Ramos (cell line): ENCODE results near the gene PRUNE2.

Experiments
- in situ Hi-C: fragments of 300-500 bp; cut with MboI; formaldehyde crosslinking; loops from one replicate; pipeline ENCODE4 v1.14.3; 2022; ENCODE audit warnings: low sequenced_read_pairs; ENCODE audit not compliant: unreplicated experiment

Gene PRUNE2

GRCh38 chr9:76592091-76592973, 313.6 kb downstream of the PRUNE2 start:
- in situ Hi-C loops: no loop called here

- in situ Hi-C loops: no loop called here
Measured at GRCh38 chr9:76591256-76591950, 314.5 kb downstream of the PRUNE2 start.

- in situ Hi-C loops: no loop called here
Measured at GRCh38 chr9:76588316-76588715, 317.6 kb downstream of the PRUNE2 start.

GRCh38 chr9:76586390-76587314, 319.3 kb downstream of the PRUNE2 start:
- in situ Hi-C loops: no loop called here

DNA sequence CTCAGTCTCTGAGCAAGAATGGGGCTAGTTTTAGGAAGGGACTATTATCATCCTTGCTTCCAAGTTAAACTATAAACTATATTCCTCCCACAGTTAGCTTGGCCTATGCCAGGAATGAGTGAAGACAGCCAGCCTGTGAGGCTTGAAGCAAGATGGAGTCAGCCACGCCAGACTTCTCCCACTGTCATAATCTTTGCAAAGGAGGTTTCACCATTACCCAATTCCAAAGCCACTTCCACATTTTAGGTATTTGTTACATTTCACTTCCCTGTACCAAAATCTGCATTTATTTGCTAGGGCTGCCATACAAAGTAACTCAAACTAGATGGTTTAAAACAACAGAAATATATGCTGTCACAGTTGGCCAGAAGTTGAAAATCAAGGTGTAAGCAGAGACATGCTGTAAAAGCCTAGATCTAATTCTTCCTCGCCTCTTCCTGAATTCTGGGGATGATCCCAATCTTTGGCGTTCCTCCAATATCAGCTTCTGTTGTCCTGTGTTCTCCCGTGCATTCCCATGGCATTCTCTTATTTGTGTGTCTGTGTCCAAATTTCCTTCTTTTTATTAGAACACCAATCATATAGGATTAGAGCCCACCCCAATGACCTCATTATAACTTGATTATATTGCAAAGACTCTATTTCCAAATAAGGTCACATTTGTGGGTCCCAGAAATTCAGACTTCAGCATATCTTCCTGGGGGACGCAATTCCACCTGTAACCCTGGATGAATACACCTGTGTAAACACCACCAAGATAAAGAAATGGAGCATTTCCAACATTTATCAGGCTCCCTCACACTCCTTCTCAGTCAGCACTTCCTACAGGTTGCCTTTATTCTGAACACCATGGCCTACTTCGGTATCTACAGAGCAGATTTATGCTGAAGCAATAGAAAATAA, 320.2 kb downstream of the PRUNE2 start:
- in situ Hi-C loops: no loop called here

GRCh38 chr9:76583256-76583655, 322.7 kb downstream of the PRUNE2 start:
- in situ Hi-C loops: no loop called here

DNA sequence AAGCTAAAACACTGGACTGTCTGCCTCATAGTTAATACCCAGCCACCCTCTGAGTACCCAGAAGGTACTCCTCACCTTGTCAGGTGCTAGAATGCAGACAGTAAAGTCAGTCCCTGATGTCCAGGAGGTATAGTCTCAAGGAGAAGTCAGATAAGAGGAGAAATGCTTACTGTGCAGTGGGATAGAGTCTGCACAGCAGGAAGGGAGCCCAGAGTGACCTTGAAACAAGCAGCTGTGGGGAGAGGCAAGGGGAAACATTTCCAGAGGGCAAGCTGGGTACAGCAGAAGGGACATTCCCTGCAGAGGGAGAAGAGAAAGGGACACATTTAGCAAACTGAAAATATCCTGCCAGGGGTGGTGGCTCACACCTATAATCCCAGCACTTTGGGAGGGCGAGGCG, 324.2 kb downstream of the PRUNE2 start:
- in situ Hi-C loops: no loop called here

GRCh38 chr9:76580820-76581219, 325.1 kb downstream of the PRUNE2 start:
- in situ Hi-C loops: no loop called here

DNA sequence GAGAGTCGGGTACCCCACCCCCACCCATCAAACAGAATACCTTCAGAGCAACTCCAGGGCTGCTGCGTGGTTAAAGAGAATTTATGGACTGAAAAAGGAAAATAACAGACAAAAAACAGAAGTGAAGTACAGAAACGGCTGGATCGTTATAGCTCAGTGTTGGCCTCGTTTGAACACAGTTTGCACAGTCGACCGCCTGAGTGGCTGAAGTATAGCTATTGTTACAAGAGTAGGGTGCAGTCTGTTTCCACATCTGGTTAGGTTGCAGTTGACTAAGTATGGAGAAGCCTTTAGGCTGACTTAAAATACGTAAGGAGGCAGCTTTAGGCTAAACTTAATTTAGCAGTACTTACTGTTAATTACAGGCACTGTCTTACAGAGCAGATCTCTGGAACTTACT, 325.7 kb downstream of the PRUNE2 start:
- in situ Hi-C loops: no loop called here

DNA sequence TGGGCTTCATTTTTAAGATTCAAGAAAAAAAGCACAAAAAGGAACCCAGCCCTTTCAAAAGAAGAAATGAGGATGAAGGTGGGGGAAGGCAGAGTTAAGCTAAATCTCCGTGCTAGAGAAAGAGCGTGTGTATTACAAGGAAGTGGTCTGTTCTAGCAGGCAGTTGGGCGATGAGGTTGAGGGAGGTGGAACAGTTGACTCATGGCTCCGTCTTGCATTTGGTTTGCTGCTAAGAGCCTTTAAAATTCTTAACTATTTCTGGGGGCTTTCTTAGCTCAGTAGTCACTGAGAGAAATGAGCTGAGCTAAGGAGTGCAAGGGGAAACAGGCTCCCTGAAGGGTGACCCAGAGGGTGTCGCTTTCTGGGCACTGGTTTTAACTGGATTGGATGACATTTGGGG, 329.6 kb downstream of the PRUNE2 start:
- in situ Hi-C loops: no loop called here

- in situ Hi-C loops: no loop called here
Measured at GRCh38 chr9:76575761-76576160, 330.2 kb downstream of the PRUNE2 start.

DNA sequence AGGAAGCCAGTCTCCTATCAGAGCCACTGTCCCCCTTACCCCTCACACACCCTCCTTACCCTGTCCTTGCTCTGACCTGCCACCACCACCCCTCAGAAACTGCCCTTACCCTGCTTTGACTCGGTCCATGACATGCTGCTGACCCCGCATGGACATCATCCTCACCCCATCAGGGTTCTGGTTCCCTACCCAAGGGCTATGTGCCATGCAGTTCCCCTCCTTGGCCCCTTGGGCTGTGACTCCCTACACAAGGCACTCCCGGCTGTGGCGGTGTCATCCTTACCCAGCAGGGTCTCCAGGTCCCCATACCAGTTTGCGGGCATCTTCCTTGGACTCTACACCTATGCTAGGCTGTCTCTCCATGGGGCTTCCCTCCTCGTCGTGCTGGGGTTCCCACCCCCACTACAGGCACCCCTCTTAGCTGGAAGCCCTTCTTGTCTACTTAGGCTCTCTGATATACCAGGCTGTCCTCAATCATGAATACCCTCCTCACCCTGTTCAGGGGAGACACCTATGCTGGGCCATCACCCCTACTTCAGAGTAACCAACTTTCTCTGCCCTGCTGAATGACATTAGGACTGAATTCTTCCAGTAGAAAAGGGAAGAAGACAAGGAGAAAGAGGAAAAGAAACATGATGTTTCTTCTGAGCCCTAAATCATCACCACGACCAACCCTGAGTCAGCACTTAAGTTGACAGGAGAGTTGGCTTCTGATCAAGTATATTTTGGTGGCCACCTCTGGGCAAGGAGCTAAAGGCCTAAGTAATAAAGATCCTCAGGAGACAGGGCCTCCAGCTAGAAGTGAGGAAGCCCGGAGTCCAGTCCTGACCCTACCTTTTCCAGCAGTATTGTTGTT, 331.8 kb downstream of the PRUNE2 start:
- in situ Hi-C loops: no loop called here

DNA sequence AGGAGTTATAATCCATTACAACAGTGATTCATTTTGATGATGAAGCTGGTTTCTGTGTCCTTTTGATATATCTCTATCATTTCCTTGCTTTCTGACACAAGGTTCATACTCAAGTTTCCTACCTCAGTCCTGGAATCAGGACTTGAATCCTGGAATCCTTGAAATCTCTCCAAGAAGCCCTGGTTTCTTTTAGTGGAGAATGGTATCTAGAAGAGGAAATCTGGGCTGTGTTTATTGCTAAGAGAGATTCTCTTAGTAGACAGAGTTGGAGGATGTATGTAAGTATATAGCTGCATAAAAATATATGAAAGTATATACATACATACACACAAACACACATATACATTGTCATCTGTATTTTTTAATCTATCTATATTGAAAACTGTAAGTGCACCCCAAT, 332.5 kb downstream of the PRUNE2 start:
- in situ Hi-C loops: no loop called here

DNA sequence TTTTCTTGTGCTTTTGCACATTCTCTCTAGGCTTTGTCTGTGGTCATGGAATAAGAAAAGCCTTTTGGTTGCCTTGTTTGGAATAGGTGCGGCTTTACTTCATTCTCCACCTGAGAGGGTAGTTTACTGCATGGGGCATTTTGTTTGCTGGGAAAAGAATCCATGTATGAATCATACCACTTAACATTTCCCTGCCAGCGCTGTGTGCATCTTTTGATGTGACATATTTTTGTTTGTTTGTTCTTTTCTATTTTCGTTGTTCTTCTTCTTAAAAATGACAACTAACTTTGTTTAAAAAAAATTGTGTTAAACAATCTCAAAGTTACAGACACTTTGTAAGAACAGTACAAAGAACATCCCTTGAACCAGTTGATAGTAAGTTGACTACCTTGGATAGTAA, 333.8 kb downstream of the PRUNE2 start:
- in situ Hi-C loops: no loop called here

GRCh38 chr9:76571743-76572146, 334.2 kb downstream of the PRUNE2 start:
- in situ Hi-C loops: no loop called here

GRCh38 chr9:76571288-76571687, 334.6 kb downstream of the PRUNE2 start:
- in situ Hi-C loops: no loop called here

DNA sequence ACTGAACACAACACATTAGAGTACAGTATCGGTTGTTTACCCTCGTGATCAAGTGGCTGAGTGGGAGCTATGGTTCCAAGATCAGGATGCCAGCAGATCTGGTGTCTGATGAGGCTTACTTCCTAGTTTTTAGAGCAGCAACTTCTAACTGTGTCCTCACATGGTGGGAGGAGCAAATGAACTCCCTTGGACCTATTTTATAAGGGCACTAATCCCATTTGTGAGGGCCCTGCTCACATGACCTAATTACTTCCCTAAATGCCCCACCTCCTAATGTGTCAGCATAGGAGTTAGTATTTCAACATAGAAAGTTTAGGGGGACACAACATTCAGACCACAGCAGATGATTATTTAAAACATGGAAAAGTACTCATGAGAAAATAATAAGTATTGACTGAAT, 335.1 kb downstream of the PRUNE2 start:
- in situ Hi-C loops: no loop called here

- in situ Hi-C loops: no loop called here
Measured at GRCh38 chr9:76567086-76567485, 338.8 kb downstream of the PRUNE2 start.

GRCh38 chr9:76564297-76564696, 341.6 kb downstream of the PRUNE2 start:
- in situ Hi-C loops: no loop called here
